Stomach (tissue), 4 donors: Measurements from ENCODE around the gene AKAP13.

Experiments used
- CTCF ChIP-seq, 7 experiments: fragments of 450-650 bp in 4 of 7; fragments of 200-600 bp in 3 of 7; sonication (generic) in 3 of 7; IDR thresholded peaks; one replicate each; pipeline ENCODE4 v1.5.1; 2016 to 2019; ENCODE audit warnings: antibody characterized with exemption in 7 of 7, control low read depth in 2 of 7, mild to moderate bottlenecking in 1 of 7
- EP300 ChIP-seq: sonication (generic); formaldehyde crosslinking; IDR thresholded peaks from one replicate; pipeline ENCODE4 v1.6.1; 2017; ENCODE audit warnings: antibody characterized with exemption
- POLR2A ChIP-seq, 4 donors: fragments of 450-650 bp; IDR thresholded peaks; one replicate each; pipeline ENCODE4 v1.6.1; 2016; ENCODE audit warnings: antibody characterized with exemption in 4 of 4, control low read depth in 2 of 4, mild to moderate bottlenecking in 1 of 4, moderate library complexity in 1 of 4
- POLR2AphosphoS5 ChIP-seq, 3 donors: sonication (generic); formaldehyde crosslinking; IDR thresholded peaks; one replicate each; pipeline ENCODE4 v1.6.1; 2016; ENCODE audit warnings: antibody characterized with exemption in 3 of 3

DNA sequence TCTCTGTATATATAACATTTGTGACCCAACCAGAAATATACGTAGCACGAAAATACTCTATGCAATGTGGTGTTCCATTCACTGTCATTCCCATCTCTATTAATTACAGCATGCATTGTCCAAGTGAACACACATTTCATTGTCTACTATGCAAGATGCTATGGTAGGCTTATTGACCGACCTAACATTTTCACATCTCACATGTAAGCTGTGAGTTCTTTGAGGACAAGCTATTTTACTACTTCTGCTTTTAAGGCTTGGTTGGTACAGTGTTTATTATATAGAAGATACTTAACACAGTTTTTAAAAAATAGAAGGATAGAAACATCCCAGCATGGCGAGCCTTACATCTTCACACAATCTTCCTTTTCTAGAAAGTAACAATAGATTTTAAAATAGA is 249.9 kb downstream of the AKAP13 start:
- TF ChIP-seq EP300 (no peak), CTCF (IDR thresholded peaks at IDR 0.05) (no peak), POLR2AphosphoS5 (IDR thresholded peaks at IDR 0.05) (no peak), POLR2A (IDR thresholded peaks at IDR 0.05) (no peak)
